Stimulated activated CD4-positive, alpha-beta T cell treated with anti-CD3 and anti-CD28 coated beads, Interleukin-2, amount 100 ng/mL, for 24 hours (primary cell): ENCODE measurements around the gene MAPK6.
"Not testable (repeated sequence)": the region's sequence is repeated elsewhere in the genome, so short reads cannot be mapped to it uniquely, and the experiment has no call there.

Experiments
- DNase-seq, 2 donors: peaks; one replicate each; pipeline ENCODE4 v3.0.0-alpha.2; 2020

MAPK6 gene

GRCh38 chr15:52050416-52050815 is 31.4 kb downstream of the MAPK6 start:
- no peak for DNase-seq

GRCh38 chr15:52052066-52052935 is 33.3 kb downstream of the MAPK6 start:
- no peak for DNase-seq

GRCh38 chr15:52054381-52054780 is 35.4 kb downstream of the MAPK6 start:
- no peak for DNase-seq

- DNase-seq = not testable (repeated sequence)
Measured at GRCh38 chr15:52054858-52055257, 35.8 kb downstream of the MAPK6 start.

GRCh38 chr15:52056001-52056400 is 37.0 kb downstream of the MAPK6 start:
- DNase-seq = no peak

GRCh38 chr15:52056496-52056895 is 37.5 kb downstream of the MAPK6 start:
- DNase-seq = no peak

GRCh38 chr15:52057996-52058395 is 39.0 kb downstream of the MAPK6 start:
- no peak for DNase-seq

GRCh38 chr15:52060501-52060900 is 41.5 kb downstream of the MAPK6 start:
- no peak for DNase-seq

- no peak for DNase-seq
Measured at GRCh38 chr15:52066842-52067544, 48.0 kb downstream of the MAPK6 start.

- DNase-seq = no peak
Measured at GRCh38 chr15:52067545-52067926, 48.5 kb downstream of the MAPK6 start.

GRCh38 chr15:52068004-52068615 is 49.1 kb downstream of the MAPK6 start:
- no peak for DNase-seq

- DNase-seq = no peak
Measured at GRCh38 chr15:52069559-52069958, 50.5 kb downstream of the MAPK6 start.

GRCh38 chr15:52071570-52071969 is 52.6 kb downstream of the MAPK6 start:
- DNase-seq = no peak

- DNase-seq = peak in 1 of 2 donors; percentile 9
Measured at GRCh38 chr15:52076889-52077781, 58.1 kb downstream of the MAPK6 start.

GRCh38 chr15:52078197-52078875 is 59.3 kb downstream of the MAPK6 start:
- no peak for DNase-seq

- peak; percentile 91 to 92 for DNase-seq
Measured at GRCh38 chr15:52078876-52079700, 60.1 kb downstream of the MAPK6 start.

- no peak for DNase-seq
Measured at GRCh38 chr15:52080031-52080430, 61.0 kb downstream of the MAPK6 start.

GRCh38 chr15:52080706-52081392 is 61.8 kb downstream of the MAPK6 start:
- DNase-seq = no peak

- DNase-seq = no peak
Measured at GRCh38 chr15:52082197-52083036, 63.4 kb downstream of the MAPK6 start.

GRCh38 chr15:52083037-52083359 is 64.0 kb downstream of the MAPK6 start:
- DNase-seq = not testable (repeated sequence)
